SU-DHL-6 (cell line): Measurements from ENCODE around the gene ARX.

Source experiments
- H2AFZ ChIP-seq: fragments of 200-600 bp; sonication (generic); 2 replicates; pipeline ENCODE4 v1.6.1; 2014; ENCODE audit warnings: low read depth, mild to moderate bottlenecking, moderate library complexity, mixed read lengths, antibody characterized with exemption, low read length; ENCODE audit not compliant: severe bottlenecking
- H3F3A ChIP-seq: fragments of 200-600 bp; shearing (Covaris generic); 2 replicates; pipeline ENCODE4 v1.6.0; 2016; ENCODE audit warnings: antibody characterized with exemption, mild to moderate bottlenecking; ENCODE audit not compliant: insufficient read depth
- H3K27ac ChIP-seq: fragments of 200-600 bp; sonication (generic); 2 replicates; pipeline ENCODE4 v1.5.1; 2016; ENCODE audit warnings: low read depth, mild to moderate bottlenecking, low read length, moderate library complexity, mixed read lengths
- H3K27me3 ChIP-seq: fragments of 200-600 bp; sonication (generic), shearing (Covaris generic); 2 replicates; pipeline ENCODE4 v1.6.0; 2014; ENCODE audit warnings: mild to moderate bottlenecking, low read length
- H3K36me3 ChIP-seq: fragments of 200-600 bp; sonication (generic); 2 replicates; pipeline ENCODE4 v1.6.1; 2014; ENCODE audit warnings: mild to moderate bottlenecking, low read length, mixed read lengths
- H3K4me2 ChIP-seq: fragments of 300-600, 200-600 bp; shearing (Covaris generic), sonication (generic); 2 replicates; pipeline ENCODE4 v1.6.0; 2014; ENCODE audit warnings: low read length, low read depth, mild to moderate bottlenecking; ENCODE audit not compliant: poor library complexity, severe bottlenecking
- H3K4me3 ChIP-seq: fragments of 200-600 bp; sonication (generic); 2 replicates; pipeline ENCODE4 v1.5.1; 2014; ENCODE audit warnings: antibody characterized with exemption, low read length, mild to moderate bottlenecking, mixed read lengths; ENCODE audit not compliant: insufficient read depth, poor library complexity, severe bottlenecking
- H3K79me2 ChIP-seq: fragments of 200-600 bp; sonication (generic); 2 replicates; pipeline ENCODE4 v1.6.1; 2014; ENCODE audit warnings: mild to moderate bottlenecking, low read length, moderate library complexity; ENCODE audit not compliant: insufficient read depth
- H3K9ac ChIP-seq: fragments of 200-600 bp; sonication (generic); 2 replicates; pipeline ENCODE4 v1.7.0; 2014; ENCODE audit warnings: mild to moderate bottlenecking, low read length
- H3K9me2 ChIP-seq: fragments of 200-600 bp; sonication (generic); replicated peaks from 2 replicates; pipeline ENCODE4 v1.6.1; 2014; ENCODE audit warnings: low read length; ENCODE audit not compliant: insufficient read depth
- H3K9me3 ChIP-seq: fragments of 200-600 bp; sonication (generic); 2 replicates; pipeline ENCODE4 v1.6.1; 2014; ENCODE audit warnings: low read length, mixed read lengths; ENCODE audit not compliant: insufficient read depth
- H4K20me1 ChIP-seq: fragments of 200-600 bp; sonication (generic); 2 replicates; pipeline ENCODE4 v1.6.1; 2014; ENCODE audit warnings: low read depth, mild to moderate bottlenecking, antibody characterized with exemption, low read length, moderate library complexity, mixed read lengths
- CTCF ChIP-seq: fragments of 200-600 bp; sonication (generic); IDR thresholded peaks from one replicate; pipeline ENCODE4 v1.5.1; 2017; ENCODE audit warnings: antibody characterized with exemption, mild to moderate bottlenecking, low read length, moderate library complexity; ENCODE audit not compliant: insufficient read depth, poor library complexity, severe bottlenecking
- EZH2phosphoT487 ChIP-seq: fragments of 200-600 bp; sonication (generic), shearing (Covaris generic); conservative IDR thresholded peaks from 2 replicates; pipeline ENCODE4 v1.6.1; 2018; ENCODE audit warnings: mild to moderate bottlenecking, antibody characterized with exemption, low read length, moderate library complexity, mixed read lengths

ARX gene

GRCh38 chrX:25043192-25043591 lies 27.4 kb upstream of the ARX start:
- Histone ChIP-seq H3K4me3 (no peak overlapping the region), H3F3A (no peaks in the 10 kb centered on the region), H2AFZ (no peak overlapping the region), H3K36me3 (no peaks in the 10 kb centered on the region), H3K9me3 (no peaks in the 10 kb centered on the region), H3K27ac (no peak overlapping the region), H3K9me2 (no peaks in the 10 kb centered on the region), H4K20me1 (no peaks in the 10 kb centered on the region), H3K79me2 (no peaks in the 10 kb centered on the region), H3K27me3 (no peaks in the 10 kb centered on the region), H3K4me2 (no peak overlapping the region), H3K9ac (no peak overlapping the region)
- TF ChIP-seq CTCF (no peak), EZH2phosphoT487 (no peak)

GRCh38 chrX:25039036-25039435 lies 23.3 kb upstream of the ARX start:
- TF ChIP-seq CTCF: no peak
- no peak for TF ChIP-seq EZH2phosphoT487
- H3F3A ChIP-seq: no peaks in the 10 kb centered on the region
- no peak overlapping the region for H3K27ac ChIP-seq
- H3K79me2 ChIP-seq: no peaks in the 10 kb centered on the region
- H2AFZ ChIP-seq: no peak overlapping the region
- H3K9me2 ChIP-seq: no peaks in the 10 kb centered on the region
- H3K36me3 ChIP-seq: no peaks in the 10 kb centered on the region
- H3K9me3 ChIP-seq: no peaks in the 10 kb centered on the region
- H3K4me2 ChIP-seq: no peak overlapping the region
- no peaks in the 10 kb centered on the region for H3K27me3 ChIP-seq
- no peak overlapping the region for H3K4me3 ChIP-seq
- no peaks in the 10 kb centered on the region for H4K20me1 ChIP-seq
- no peak overlapping the region for H3K9ac ChIP-seq

GRCh38 chrX:25034889-25035288 lies 19.1 kb upstream of the ARX start:
- Histone ChIP-seq H3K79me2 (no peaks in the 10 kb centered on the region), H3K9me2 (no peaks in the 10 kb centered on the region), H3K4me3 (no peak overlapping the region), H3K36me3 (no peaks in the 10 kb centered on the region), H3K27me3 (no peaks in the 10 kb centered on the region), H3F3A (no peaks in the 10 kb centered on the region), H3K9ac (no peak overlapping the region), H2AFZ (no peak overlapping the region), H3K4me2 (no peak overlapping the region), H4K20me1 (no peaks in the 10 kb centered on the region), H3K9me3 (no peaks in the 10 kb centered on the region), H3K27ac (no peak overlapping the region)
- TF ChIP-seq EZH2phosphoT487 (no peak), CTCF (no peak)

DNA sequence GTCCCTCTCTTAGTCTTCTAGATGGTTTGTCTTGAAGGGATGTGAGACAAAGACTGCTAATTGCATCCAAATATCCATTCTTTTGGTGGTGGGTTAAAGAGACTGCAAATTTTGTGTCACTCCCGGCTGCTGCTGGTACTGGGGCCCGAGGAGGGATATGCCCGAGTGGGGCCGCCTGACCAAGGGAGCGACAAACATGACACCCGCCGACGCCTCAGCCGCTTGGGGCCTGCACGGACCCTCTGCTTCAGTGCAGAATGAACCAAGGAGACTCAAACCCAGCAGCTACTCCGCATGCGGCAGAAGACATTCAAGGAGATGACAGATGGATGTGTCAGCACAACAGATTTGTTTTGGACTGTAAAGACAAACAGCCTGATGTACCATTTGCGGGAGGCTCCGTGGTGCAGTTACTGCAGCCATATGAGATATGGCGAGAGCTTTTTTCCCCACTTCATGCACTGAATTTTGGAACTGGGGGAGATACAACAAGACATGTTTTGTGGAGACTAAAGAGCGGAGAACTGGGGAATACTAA lies 13.6 kb upstream of the ARX start:
- Histone ChIP-seq H3K9me2 (no peaks in the 10 kb centered on the region), H4K20me1 (no peaks in the 10 kb centered on the region), H3K27me3 (no peaks in the 10 kb centered on the region), H3K36me3 (no peaks in the 10 kb centered on the region), H3K4me3 (no peak overlapping the region), H3K79me2 (no peaks in the 10 kb centered on the region), H3K27ac (no peak overlapping the region), H3F3A (no peaks in the 10 kb centered on the region), H3K9me3 (no peaks in the 10 kb centered on the region), H3K4me2 (no peak overlapping the region), H3K9ac (no peak overlapping the region), H2AFZ (no peak overlapping the region)
- TF ChIP-seq EZH2phosphoT487: no peak
- no peak for TF ChIP-seq CTCF
